Spleen (tissue), 11 donors: ENCODE measurements around the gene FRMD6. TPM values are rescaled to one million over a fixed set of nuclear protein-coding genes. Genes with fewer than 3 reads are reported as not detected.

ENCODE experiments used
- DNase-seq: peaks from one replicate; pipeline ENCODE4 v3.0.0-alpha.2; 2020
- H3K27ac ChIP-seq, 8 donors: fragments of 200-600 bp; sonication (generic) in 7 of 8; 1 replicate in 4 of 8; 2 replicates in 4 of 8; pipeline versions ENCODE4 v1.5.0 to v1.8.0; 2016 to 2021; ENCODE audit warnings: inconsistent platforms in 4 of 8, mild to moderate bottlenecking in 4 of 8, moderate library complexity in 1 of 8
- H3K27me3 ChIP-seq, 7 donors: fragments of 200-600 bp; sonication (generic) in 6 of 7; replicated peaks in 1 of 7; 1 replicate in 4 of 7; 2 replicates in 3 of 7; pipeline versions ENCODE4 v1.5.0 to v1.8.0; 2016 to 2021; ENCODE audit warnings: inconsistent platforms in 3 of 7, mild to moderate bottlenecking in 1 of 7
- H3K36me3 ChIP-seq, 6 donors: fragments of 200-600 bp; sonication (generic) in 5 of 6; 1 replicate in 4 of 6; 2 replicates in 2 of 6; pipeline versions ENCODE4 v1.5.0 to v1.8.0; 2016 to 2021; ENCODE audit warnings: inconsistent platforms in 2 of 6
- H3K4me1 ChIP-seq, 6 donors: fragments of 200-600 bp; sonication (generic) in 5 of 6; 1 replicate in 3 of 6; 2 replicates in 3 of 6; pipeline versions ENCODE4 v1.5.0 to v1.8.0; 2016 to 2021; ENCODE audit warnings: inconsistent platforms in 3 of 6
- H3K4me3 ChIP-seq, 8 donors: fragments of 200-600 bp; sonication (generic) in 7 of 8; 1 replicate in 4 of 8; 2 replicates in 4 of 8; pipeline versions ENCODE4 v1.5.0 to v1.8.0; 2016 to 2021; ENCODE audit warnings: inconsistent platforms in 4 of 8, mild to moderate bottlenecking in 4 of 8, moderate library complexity in 2 of 8
- H3K9me3 ChIP-seq, 8 donors: fragments of 200-600 bp; sonication (generic) in 7 of 8; 1 replicate in 4 of 8; 2 replicates in 4 of 8; pipeline versions ENCODE4 v1.5.0 to v1.8.0; 2016 to 2021; ENCODE audit warnings: inconsistent platforms in 4 of 8
- POLR2A ChIP-seq, 3 donors: fragments of 450-650 bp; IDR thresholded peaks; one replicate each; pipeline ENCODE4 v1.5.1; 2017; ENCODE audit warnings: antibody characterized with exemption in 3 of 3, mild to moderate bottlenecking in 1 of 3
- POLR2AphosphoS5 ChIP-seq, 3 donors: sonication (generic); formaldehyde crosslinking; IDR thresholded peaks; one replicate each; pipeline ENCODE4 v1.5.1; 2017; ENCODE audit warnings: antibody characterized with exemption in 3 of 3
- WGBS, 5 donors: extraction: QIAGEN DNeasy Blood & Tissue Kit in 3 of 5; methylation state at CpG; one replicate each; pipeline versions ENCODE4 v1.1.5 to v1.1.7; 2013 to 2018; 5-methylcytosine and 5-hydroxymethylcytosine counted together
- intact Hi-C: fragments of 100-400 bp; cut with DNase I; formaldehyde crosslinking; loops from one replicate; pipeline ENCODE4 v1.15.0; 2023; ENCODE audit warnings: low total_unique reads
- polyA plus RNA-seq, 3 donors: library from polyadenylated mRNA; stranded (reverse); fragments of 200-250 nt; gene quantifications; one replicate each; pipeline ENCODE4 v1.2.1, GENCODE V29; 2013
- total RNA-seq, 7 donors: library from RNA; depleted of rRNA in 3 of 7; stranded (reverse); fragments of >200 nt in 3 of 7; fragmentation: NEBNext Ultra II Directional in 4 of 7; extraction: Animal tissue kit (Norgen Biotek cat#: 25700) in 4 of 7; gene quantifications; one replicate each; pipeline versions ENCODE4 v1.1.0 to v1.2.1, GENCODE V29; 2016 to 2021
- TF ChIP-seq, protein P1 (sequence below), 11 experiments: fragments of 200-600 bp in 7 of 11; fragments of 450-650 bp in 4 of 11; sonication (generic) in 4 of 11; IDR thresholded peaks in 8 of 11; conservative IDR thresholded peaks in 3 of 11; 1 replicate in 7 of 11; 2 replicates in 4 of 11; pipeline versions ENCODE4 v1.4.0 to v1.8.0; 2016 to 2021; ENCODE audit warnings: antibody characterized with exemption in 11 of 11, inconsistent platforms in 4 of 11, mild to moderate bottlenecking in 1 of 11
- donor health status: healthy with polysubstance abuse.
- donor health status: DM: no; HTN: no; CAD: no; lungs with moderate emphysema.
- donor health status: DM: no; HTN: no; CAD: no.
- donor health status: Bipolar disorder and iron deficiency.
- donor health status: healthy.
- donor health status: DM: no; HTN: no; CAD: no.
- donor health status: DM: yes; HTN: yes; CAD: no.

Gene FRMD6
- total and polyA plus RNA-seq, 10 donors = 2.2 to 37.2 (median 26.7) TPM

GRCh38 chr14:51610771-51611170 is 40.9 kb upstream of the FRMD6 start:
- DNase-seq = no peak
- intact Hi-C loops = no loop called here
- Histone ChIP-seq H3K36me3 (no peaks in the 10 kb centered on the region), H3K9me3 (no peaks in the 10 kb centered on the region), H3K4me3 (no peak overlapping the region), H3K27ac (no peak overlapping the region), H3K4me1 (no peaks in the 10 kb centered on the region), H3K27me3 (peaks cover 0 to 8% (median 0%) of the 10 kb centered on the region in 7 donors)
- TF ChIP-seq, protein P1, sequence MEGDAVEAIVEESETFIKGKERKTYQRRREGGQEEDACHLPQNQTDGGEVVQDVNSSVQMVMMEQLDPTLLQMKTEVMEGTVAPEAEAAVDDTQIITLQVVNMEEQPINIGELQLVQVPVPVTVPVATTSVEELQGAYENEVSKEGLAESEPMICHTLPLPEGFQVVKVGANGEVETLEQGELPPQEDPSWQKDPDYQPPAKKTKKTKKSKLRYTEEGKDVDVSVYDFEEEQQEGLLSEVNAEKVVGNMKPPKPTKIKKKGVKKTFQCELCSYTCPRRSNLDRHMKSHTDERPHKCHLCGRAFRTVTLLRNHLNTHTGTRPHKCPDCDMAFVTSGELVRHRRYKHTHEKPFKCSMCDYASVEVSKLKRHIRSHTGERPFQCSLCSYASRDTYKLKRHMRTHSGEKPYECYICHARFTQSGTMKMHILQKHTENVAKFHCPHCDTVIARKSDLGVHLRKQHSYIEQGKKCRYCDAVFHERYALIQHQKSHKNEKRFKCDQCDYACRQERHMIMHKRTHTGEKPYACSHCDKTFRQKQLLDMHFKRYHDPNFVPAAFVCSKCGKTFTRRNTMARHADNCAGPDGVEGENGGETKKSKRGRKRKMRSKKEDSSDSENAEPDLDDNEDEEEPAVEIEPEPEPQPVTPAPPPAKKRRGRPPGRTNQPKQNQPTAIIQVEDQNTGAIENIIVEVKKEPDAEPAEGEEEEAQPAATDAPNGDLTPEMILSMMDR (IDR thresholded peaks at IDR 0.05 in 8 of 11, conservative IDR thresholded peaks at IDR 0.05 in 3 of 11) = no peak
- TF ChIP-seq POLR2A (IDR thresholded peaks at IDR 0.05) (no peak), POLR2AphosphoS5 (IDR thresholded peaks at IDR 0.05) (no peak)
- 64 to 92% (median 88%) methylated on average over 1 of the region's 1 CpG for WGBS, 5 donors

DNA sequence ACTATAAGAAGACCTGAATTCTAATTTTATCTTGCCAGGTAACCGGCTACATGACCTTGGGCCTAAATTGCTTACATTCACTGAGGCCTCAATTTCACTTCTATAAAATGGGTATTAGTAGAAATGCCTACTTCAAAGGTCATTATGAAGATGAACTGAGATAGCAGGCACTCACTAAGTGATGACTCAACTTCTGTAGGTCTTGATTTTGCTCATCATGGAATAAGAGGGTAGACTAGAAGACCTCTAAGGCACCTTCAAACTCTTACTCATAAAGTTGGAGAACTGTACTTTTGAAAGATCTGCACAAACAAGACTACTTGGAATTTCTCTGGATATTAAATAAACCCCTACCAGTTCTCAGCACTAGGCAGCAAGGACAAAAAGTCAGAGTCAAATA is 39.3 kb upstream of the FRMD6 start:
- 0 to 90% (median 79%) methylated on average over 1 of the region's 1 CpG for WGBS, 5 donors
- intact Hi-C loops = no loop called here
- TF ChIP-seq, protein P1 (IDR thresholded peaks at IDR 0.05 in 8 of 11, conservative IDR thresholded peaks at IDR 0.05 in 3 of 11) = no peak
- no peak for TF ChIP-seq POLR2AphosphoS5 (IDR thresholded peaks at IDR 0.05)
- no peak for TF ChIP-seq POLR2A (IDR thresholded peaks at IDR 0.05)
- no peaks in the 10 kb centered on the region for H3K36me3 ChIP-seq
- no peaks in the 10 kb centered on the region for H3K4me1 ChIP-seq
- H3K9me3 ChIP-seq = no peaks in the 10 kb centered on the region
- no peak for DNase-seq
- H3K27ac ChIP-seq = no peak overlapping the region
- peaks cover 0 to 7% (median 0%) of the 10 kb centered on the region in 7 donors for H3K27me3 ChIP-seq
- H3K4me3 ChIP-seq = no peak overlapping the region

DNA sequence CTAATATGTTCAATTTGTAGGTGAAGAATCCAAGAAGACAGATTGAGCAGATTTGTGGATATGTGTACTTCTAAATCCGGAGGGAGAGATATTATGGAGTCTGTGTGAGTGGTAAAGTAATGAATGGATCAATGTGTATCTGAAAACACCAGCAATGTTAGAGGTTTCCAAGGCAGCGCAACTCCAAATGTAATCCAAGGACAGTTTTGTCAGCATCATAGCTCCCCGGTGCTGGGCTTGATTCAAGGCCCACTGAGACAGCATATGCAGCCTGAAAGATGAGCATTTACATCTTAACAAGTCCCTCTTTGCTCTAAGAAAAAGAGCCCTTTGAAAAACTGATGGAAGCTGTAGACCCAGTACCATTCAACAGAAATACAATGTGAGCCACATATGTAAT is 38.3 kb upstream of the FRMD6 start:
- 75 to 88% (median 80%) methylated on average over 3 of the region's 3 CpGs for WGBS, 5 donors
- Histone ChIP-seq H3K27ac (no peak overlapping the region), H3K4me1 (no peaks in the 10 kb centered on the region), H3K36me3 (no peaks in the 10 kb centered on the region), H3K27me3 (no peaks in the 10 kb centered on the region), H3K9me3 (no peaks in the 10 kb centered on the region), H3K4me3 (no peak overlapping the region)
- TF ChIP-seq, protein P1 (IDR thresholded peaks at IDR 0.05 in 8 of 11, conservative IDR thresholded peaks at IDR 0.05 in 3 of 11) = no peak
- TF ChIP-seq POLR2A (IDR thresholded peaks at IDR 0.05) (no peak), POLR2AphosphoS5 (IDR thresholded peaks at IDR 0.05) (no peak)
- intact Hi-C loops = no loop called here
- no peak for DNase-seq

GRCh38 chr14:51614707-51615106 is 37.0 kb upstream of the FRMD6 start:
- TF ChIP-seq POLR2AphosphoS5 (IDR thresholded peaks at IDR 0.05) = no peak
- TF ChIP-seq, protein P1 (IDR thresholded peaks at IDR 0.05 in 8 of 11, conservative IDR thresholded peaks at IDR 0.05 in 3 of 11) = no peak
- no peak overlapping the region for H3K27ac ChIP-seq
- H3K4me1 ChIP-seq = no peaks in the 10 kb centered on the region
- H3K9me3 ChIP-seq = no peaks in the 10 kb centered on the region
- no peak overlapping the region for H3K4me3 ChIP-seq
- no peak for DNase-seq
- intact Hi-C loops = no loop called here
- H3K27me3 ChIP-seq = no peaks in the 10 kb centered on the region
- no peaks in the 10 kb centered on the region for H3K36me3 ChIP-seq
